Liver (tissue), 3 donors: Measurements from ENCODE around the gene UGT2B7.

Experiments used
- ATF3 ChIP-seq: IDR thresholded peaks from 2 replicates; pipeline ENCODE4 v1.6.1; 2016; ENCODE audit warnings: antibody characterized with exemption
- CTCF ChIP-seq: fragments of 150-350 bp; IDR thresholded peaks from 2 replicates; pipeline ENCODE4 v1.5.1; 2017; ENCODE audit warnings: improper control_type of control experiment, low read depth, low read length; ENCODE audit not compliant: missing input control
- EGR1 ChIP-seq, 2 donors: IDR thresholded peaks; 2 replicates each; pipeline ENCODE4 v1.6.1; 2016 to 2018; ENCODE audit warnings: antibody characterized with exemption in 2 of 2, low read depth in 2 of 2
- FOXA1 ChIP-seq: IDR thresholded peaks from 2 replicates; pipeline ENCODE4 v1.6.1; 2016; ENCODE audit warnings: antibody characterized with exemption
- GABPA ChIP-seq, 2 donors: IDR thresholded peaks in 1 of 2; conservative IDR thresholded peaks in 1 of 2; 2 replicates each; pipeline ENCODE4 v1.6.1; 2016; ENCODE audit warnings: antibody characterized with exemption in 2 of 2, mild to moderate bottlenecking in 1 of 2, moderate library complexity in 1 of 2
- HNF4G ChIP-seq: IDR thresholded peaks from 2 replicates; pipeline ENCODE4 v1.6.1; 2016; ENCODE audit warnings: antibody characterized with exemption
- JUND ChIP-seq, 2 donors: IDR thresholded peaks; 2 replicates each; pipeline ENCODE4 v1.6.1; 2016; ENCODE audit warnings: antibody characterized with exemption in 2 of 2
- NR2F2 ChIP-seq: IDR thresholded peaks from 2 replicates; pipeline ENCODE4 v1.6.1; 2016; ENCODE audit warnings: antibody characterized with exemption
- RAD21 ChIP-seq, 2 donors: IDR thresholded peaks; 2 replicates each; pipeline ENCODE4 v1.6.1; 2016; ENCODE audit warnings: antibody characterized with exemption in 2 of 2, mild to moderate bottlenecking in 2 of 2
- REST ChIP-seq: IDR thresholded peaks from 2 replicates; pipeline ENCODE4 v1.6.1; 2016; ENCODE audit warnings: antibody characterized with exemption, mild to moderate bottlenecking
- TAF1 ChIP-seq: conservative IDR thresholded peaks from 2 replicates; pipeline ENCODE4 v1.6.1; 2016; ENCODE audit warnings: antibody characterized with exemption, mild to moderate bottlenecking
- YY1 ChIP-seq: IDR thresholded peaks from 2 replicates; pipeline ENCODE4 v1.6.1; 2016; ENCODE audit warnings: antibody characterized with exemption, mild to moderate bottlenecking
- ZBTB33 ChIP-seq: IDR thresholded peaks from 2 replicates; pipeline ENCODE4 v1.6.1; 2016; ENCODE audit warnings: antibody characterized with exemption
- donor health status: healthy.
- donor health status: healthy.

- TF ChIP-seq CTCF (no peak), RAD21 (IDR thresholded peaks at IDR 0.05) (no peak), GABPA (IDR thresholded peaks at IDR 0.05 in 1 of 2, conservative IDR thresholded peaks at IDR 0.05 in 1 of 2) (no peak), YY1 (no peak), TAF1 (no peak), FOXA1 (no peak), ZBTB33 (no peak), JUND (IDR thresholded peaks at IDR 0.05) (no peak), REST (no peak), NR2F2 (no peak), EGR1 (IDR thresholded peaks at IDR 0.05; ENCODE audit: low read depth in 2 of 2) (no peak), ATF3 (no peak), HNF4G (no peak)
Measured at GRCh38 chr4:69126024-69126423, 29.8 kb downstream of the UGT2B7 start.
